HUES48 (cell line): ENCODE data around the gene MVB12B.
"Not testable (repeated sequence)": the region's sequence is repeated elsewhere in the genome, so short reads cannot be mapped to it uniquely, and the experiment has no call there.

Experiments
- H3K27ac ChIP-seq: one replicate; pipeline ENCODE4 v1.7.0; 2013; ENCODE audit warnings: low read depth, low read length, inconsistent platforms
- H3K27me3 ChIP-seq: 2 replicates; pipeline ENCODE4 v1.6.1; 2013; ENCODE audit warnings: mild to moderate bottlenecking, low read length; ENCODE audit not compliant: control insufficient read depth, insufficient read depth
- H3K36me3 ChIP-seq: 2 replicates; pipeline ENCODE4 v1.6.1; 2013; ENCODE audit warnings: low read length; ENCODE audit not compliant: control insufficient read depth, insufficient read depth
- H3K4me1 ChIP-seq: 2 replicates; pipeline ENCODE4 v1.6.1; 2013; ENCODE audit warnings: mild to moderate bottlenecking, low read length; ENCODE audit not compliant: control insufficient read depth, insufficient read depth
- H3K4me3 ChIP-seq: 2 replicates; pipeline ENCODE4 v1.5.1; 2013; ENCODE audit warnings: mild to moderate bottlenecking, low read depth, low read length
- H3K9ac ChIP-seq: 2 replicates; pipeline ENCODE4 v1.6.1; 2013; ENCODE audit warnings: mild to moderate bottlenecking, low read depth, low read length, moderate library complexity
- H3K9me3 ChIP-seq: 2 replicates; pipeline ENCODE4 v1.6.1; 2013; ENCODE audit warnings: low read length; ENCODE audit not compliant: control insufficient read depth, insufficient read depth

The MVB12B gene

GRCh38 chr9:126468141-126468825, 141.7 kb downstream of the MVB12B start:
- H3K27ac ChIP-seq, result no peak overlapping the region
- H3K36me3 ChIP-seq, result no peaks in the 10 kb centered on the region
- H3K27me3 ChIP-seq, result no peaks in the 10 kb centered on the region
- H3K9me3 ChIP-seq, result no peaks in the 10 kb centered on the region
- H3K9ac ChIP-seq, result no peak overlapping the region
- H3K4me3 ChIP-seq, result no peak overlapping the region
- H3K4me1 ChIP-seq, result peaks cover 21% of the 10 kb centered on the region

GRCh38 chr9:126470241-126470993, 143.8 kb downstream of the MVB12B start:
- H3K4me3 ChIP-seq, result no peak overlapping the region
- no peaks in the 10 kb centered on the region for H3K9me3 ChIP-seq
- peaks cover 24% of the 10 kb centered on the region for H3K4me1 ChIP-seq
- no peaks in the 10 kb centered on the region for H3K27me3 ChIP-seq
- H3K9ac ChIP-seq, result no peak overlapping the region
- no peaks in the 10 kb centered on the region for H3K36me3 ChIP-seq
- no peak overlapping the region for H3K27ac ChIP-seq

GRCh38 chr9:126471084-126471624, 144.5 kb downstream of the MVB12B start:
- Histone ChIP-seq H3K9me3 (no peaks in the 10 kb centered on the region), H3K9ac (no peak overlapping the region), H3K27me3 (no peaks in the 10 kb centered on the region), H3K36me3 (no peaks in the 10 kb centered on the region), H3K4me1 (peaks cover 24% of the 10 kb centered on the region), H3K4me3 (no peak overlapping the region), H3K27ac (peak overlapping the region; percentile 34)

GRCh38 chr9:126472198-126472947, 145.7 kb downstream of the MVB12B start:
- H3K4me3 ChIP-seq, result no peak overlapping the region
- no peaks in the 10 kb centered on the region for H3K36me3 ChIP-seq
- H3K27ac ChIP-seq, result no peak overlapping the region
- H3K27me3 ChIP-seq, result no peaks in the 10 kb centered on the region
- peaks cover 24% of the 10 kb centered on the region for H3K4me1 ChIP-seq
- H3K9ac ChIP-seq, result no peak overlapping the region
- no peaks in the 10 kb centered on the region for H3K9me3 ChIP-seq

- H3K27ac ChIP-seq, result no peak overlapping the region
- no peak overlapping the region for H3K9ac ChIP-seq
- H3K4me1 ChIP-seq, result peaks cover 24% of the 10 kb centered on the region
- no peaks in the 10 kb centered on the region for H3K9me3 ChIP-seq
- H3K27me3 ChIP-seq, result no peaks in the 10 kb centered on the region
- H3K4me3 ChIP-seq, result no peak overlapping the region
- no peaks in the 10 kb centered on the region for H3K36me3 ChIP-seq
These were observed 146.3 kb downstream of the MVB12B start for GRCh38 chr9:126472948-126473298.

- H3K9ac ChIP-seq, result no peak overlapping the region
- no peak overlapping the region for H3K4me3 ChIP-seq
- H3K36me3 ChIP-seq, result no peaks in the 10 kb centered on the region
- no peaks in the 10 kb centered on the region for H3K9me3 ChIP-seq
- no peaks in the 10 kb centered on the region for H3K27me3 ChIP-seq
- H3K27ac ChIP-seq, result no peak overlapping the region
- H3K4me1 ChIP-seq, result peaks cover 24% of the 10 kb centered on the region
These were observed 147.7 kb downstream of the MVB12B start for GRCh38 chr9:126474206-126474765.

- H3K4me3 ChIP-seq, result no peak overlapping the region
- H3K27me3 ChIP-seq, result no peaks in the 10 kb centered on the region
- H3K9me3 ChIP-seq, result no peaks in the 10 kb centered on the region
- peaks cover 24% of the 10 kb centered on the region for H3K4me1 ChIP-seq
- H3K27ac ChIP-seq, result no peak overlapping the region
- no peaks in the 10 kb centered on the region for H3K36me3 ChIP-seq
- H3K9ac ChIP-seq, result no peak overlapping the region
These were observed 148.3 kb downstream of the MVB12B start for GRCh38 chr9:126474786-126475485.

GRCh38 chr9:126475933-126476555, 149.4 kb downstream of the MVB12B start:
- Histone ChIP-seq H3K4me1 (peaks cover 23% of the 10 kb centered on the region), H3K27ac (no peak overlapping the region), H3K27me3 (no peaks in the 10 kb centered on the region), H3K9me3 (no peaks in the 10 kb centered on the region), H3K36me3 (no peaks in the 10 kb centered on the region), H3K9ac (no peak overlapping the region), H3K4me3 (no peak overlapping the region)

GRCh38 chr9:126477432-126477831, 150.8 kb downstream of the MVB12B start:
- not testable (repeated sequence) for H3K27me3 ChIP-seq, H3K4me3 ChIP-seq, H3K9ac ChIP-seq, H3K4me1 ChIP-seq, H3K27ac ChIP-seq, H3K9me3 ChIP-seq, H3K36me3 ChIP-seq
